OCI-LY1 (cell line): ENCODE data around the gene NEK4.

Experiments
- H2AFZ ChIP-seq: fragments of 200-600 bp; sonication (generic), shearing (Covaris generic); 2 replicates; pipeline ENCODE4 v1.6.0; 2014; ENCODE audit warnings: antibody characterized with exemption, mild to moderate bottlenecking, low read length
- H3F3A ChIP-seq: fragments of 200-600 bp; sonication (generic), shearing (Covaris generic); 2 replicates; pipeline ENCODE4 v1.6.0; 2014; ENCODE audit warnings: mild to moderate bottlenecking, antibody characterized with exemption, low read length, moderate library complexity; ENCODE audit not compliant: insufficient read depth
- H3K27ac ChIP-seq: fragments of 200-600 bp; sonication (generic); 2 replicates; pipeline ENCODE4 v1.5.1; 2014; ENCODE audit warnings: low read length, mixed run types, mild to moderate bottlenecking, low read depth; ENCODE audit not compliant: poor library complexity, severe bottlenecking
- H3K27me3 ChIP-seq: fragments of 200-600 bp; sonication (generic); 2 replicates; pipeline ENCODE4 v1.6.0; 2014; ENCODE audit warnings: antibody characterized with exemption, mild to moderate bottlenecking, low read length, moderate library complexity; ENCODE audit not compliant: insufficient read depth
- H3K36me3 ChIP-seq: fragments of 200-600 bp; sonication (generic); 2 replicates; pipeline ENCODE4 v1.6.1; 2014; ENCODE audit warnings: mild to moderate bottlenecking, antibody characterized with exemption, low read length, moderate library complexity, mixed read lengths; ENCODE audit not compliant: insufficient read depth
- H3K4me1 ChIP-seq: fragments of 200-600 bp; sonication (generic); 2 replicates; pipeline ENCODE4 v1.5.1; 2014; ENCODE audit warnings: mild to moderate bottlenecking, low read length, moderate library complexity; ENCODE audit not compliant: insufficient read depth, severe bottlenecking
- H3K4me2 ChIP-seq: fragments of 200-600 bp; sonication (generic), shearing (Covaris generic); 2 replicates; pipeline ENCODE4 v1.6.1; 2014; ENCODE audit warnings: low read length
- H3K4me3 ChIP-seq: fragments of 200-600 bp; sonication (generic); 2 replicates; pipeline ENCODE4 v1.5.1; 2014; ENCODE audit warnings: low read length, low read depth, mild to moderate bottlenecking, mixed read lengths; ENCODE audit not compliant: poor library complexity, severe bottlenecking
- H3K79me2 ChIP-seq: fragments of 200-600 bp; shearing (Covaris generic); 2 replicates; pipeline ENCODE4 v1.6.1; 2016; ENCODE audit warnings: mixed run types, low read length, mixed read lengths; ENCODE audit not compliant: insufficient read depth
- H3K9ac ChIP-seq: fragments of 200-600 bp; sonication (generic), shearing (Covaris generic); 2 replicates; pipeline ENCODE4 v1.6.1; 2014; ENCODE audit warnings: mild to moderate bottlenecking, low read length, mixed read lengths
- H3K9me2 ChIP-seq: fragments of 200-600 bp; sonication (generic), shearing (Covaris generic); 2 replicates; pipeline ENCODE4 v1.6.1; 2014; ENCODE audit warnings: low read depth, mild to moderate bottlenecking, low read length, mixed read lengths
- H3K9me3 ChIP-seq: fragments of 200-600 bp; shearing (Covaris generic); 2 replicates; pipeline ENCODE4 v1.6.1; 2014; ENCODE audit warnings: low read length, mixed read lengths
- H4K20me1 ChIP-seq: fragments of 200-600 bp; sonication (generic), shearing (Covaris generic); 2 replicates; pipeline ENCODE4 v1.6.0; 2016; ENCODE audit warnings: mild to moderate bottlenecking, low read length; ENCODE audit not compliant: insufficient read depth
- EZH2 ChIP-seq: fragments of 200-600 bp; sonication (generic), shearing (Covaris generic); IDR thresholded peaks from 2 replicates; pipeline ENCODE4 v1.8.0; 2017; ENCODE audit warnings: borderline replicate concordance, mixed run types, mild to moderate bottlenecking, antibody characterized with exemption, low read length, moderate library complexity, mixed read lengths
- TF ChIP-seq, protein P1 (sequence below): fragments of 200-600 bp; sonication (generic), shearing (Covaris generic); IDR thresholded peaks from 2 replicates; pipeline ENCODE4 v1.5.1; 2017; ENCODE audit warnings: mild to moderate bottlenecking, antibody characterized with exemption, low read length, moderate library complexity, mixed read lengths

The NEK4 gene

DNA sequence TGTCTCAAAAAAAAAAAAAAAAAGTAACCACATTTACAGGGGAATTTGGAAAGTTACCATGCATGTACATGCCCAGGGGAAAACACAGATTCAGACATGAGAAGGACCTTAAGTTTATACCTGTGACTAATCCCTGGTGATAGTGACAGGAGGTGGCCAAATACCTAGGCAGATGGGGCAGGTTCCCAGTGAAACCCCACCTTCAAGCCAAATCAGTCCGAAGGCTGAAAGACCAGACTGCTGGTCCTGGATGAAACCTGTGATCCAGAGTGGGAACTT lies 49.1 kb downstream of the NEK4 start:
- Histone ChIP-seq H3K79me2 (no peaks in the 10 kb centered on the region), H3K27ac (no peak overlapping the region), H3K4me2 (no peak overlapping the region), H3K9ac (no peak overlapping the region), H3K4me3 (no peak overlapping the region), H3F3A (no peaks in the 10 kb centered on the region), H3K9me3 (0 out of 2 replicates have a peak, but pooled peaks cover 3% of the 10 kb centered on the region), H3K4me1 (no peaks in the 10 kb centered on the region), H3K36me3 (peaks cover 21% of the 10 kb centered on the region), H2AFZ (no peak overlapping the region), H3K27me3 (no peaks in the 10 kb centered on the region), H4K20me1 (no peaks in the 10 kb centered on the region), H3K9me2 (no peaks in the 10 kb centered on the region)
- TF ChIP-seq EZH2, result no peak
- TF ChIP-seq, protein P1, sequence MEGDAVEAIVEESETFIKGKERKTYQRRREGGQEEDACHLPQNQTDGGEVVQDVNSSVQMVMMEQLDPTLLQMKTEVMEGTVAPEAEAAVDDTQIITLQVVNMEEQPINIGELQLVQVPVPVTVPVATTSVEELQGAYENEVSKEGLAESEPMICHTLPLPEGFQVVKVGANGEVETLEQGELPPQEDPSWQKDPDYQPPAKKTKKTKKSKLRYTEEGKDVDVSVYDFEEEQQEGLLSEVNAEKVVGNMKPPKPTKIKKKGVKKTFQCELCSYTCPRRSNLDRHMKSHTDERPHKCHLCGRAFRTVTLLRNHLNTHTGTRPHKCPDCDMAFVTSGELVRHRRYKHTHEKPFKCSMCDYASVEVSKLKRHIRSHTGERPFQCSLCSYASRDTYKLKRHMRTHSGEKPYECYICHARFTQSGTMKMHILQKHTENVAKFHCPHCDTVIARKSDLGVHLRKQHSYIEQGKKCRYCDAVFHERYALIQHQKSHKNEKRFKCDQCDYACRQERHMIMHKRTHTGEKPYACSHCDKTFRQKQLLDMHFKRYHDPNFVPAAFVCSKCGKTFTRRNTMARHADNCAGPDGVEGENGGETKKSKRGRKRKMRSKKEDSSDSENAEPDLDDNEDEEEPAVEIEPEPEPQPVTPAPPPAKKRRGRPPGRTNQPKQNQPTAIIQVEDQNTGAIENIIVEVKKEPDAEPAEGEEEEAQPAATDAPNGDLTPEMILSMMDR, result no peak

DNA sequence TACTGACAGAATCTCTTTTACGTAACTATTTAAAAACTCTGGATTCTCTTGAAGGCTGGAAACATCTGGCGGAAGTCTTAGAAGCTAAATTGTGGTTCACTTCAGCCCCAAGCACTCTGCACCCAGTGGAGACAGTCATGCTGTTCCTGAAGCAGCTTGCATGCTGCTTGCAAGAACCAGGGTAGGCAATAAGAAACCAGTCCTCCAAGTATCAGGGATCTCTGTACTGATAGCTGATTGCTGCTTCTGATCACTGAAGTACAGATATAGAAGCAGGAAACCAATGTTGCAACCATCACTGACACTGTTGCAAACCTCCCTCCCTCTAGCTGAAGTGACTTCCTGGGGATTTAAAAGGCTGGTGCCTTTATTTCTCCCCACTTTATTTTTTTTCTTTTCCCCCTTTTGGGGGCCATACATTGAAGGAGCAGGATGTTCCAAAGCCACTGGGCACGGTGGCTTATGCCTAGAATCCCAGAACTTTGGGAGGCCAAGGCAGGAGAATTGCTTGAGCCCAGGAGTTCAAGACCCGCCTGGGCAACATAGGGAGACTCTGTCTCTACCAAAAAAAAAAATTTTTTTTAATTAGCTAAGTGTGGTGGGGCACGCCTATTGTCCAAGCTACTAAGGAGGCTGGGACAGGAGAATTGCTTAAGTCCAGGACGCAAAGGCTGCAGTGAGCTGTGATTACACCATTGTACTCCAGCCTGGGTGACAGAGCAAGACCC lies 49.6 kb downstream of the NEK4 start:
- H3K79me2 ChIP-seq, result no peaks in the 10 kb centered on the region
- H3K27ac ChIP-seq, result no peak overlapping the region
- H3K27me3 ChIP-seq, result no peaks in the 10 kb centered on the region
- H3K9me2 ChIP-seq, result no peaks in the 10 kb centered on the region
- no peak overlapping the region for H3K9ac ChIP-seq
- no peaks in the 10 kb centered on the region for H4K20me1 ChIP-seq
- no peak overlapping the region for H3K4me3 ChIP-seq
- H3K4me2 ChIP-seq, result no peak overlapping the region
- 0 out of 2 replicates have a peak, but pooled peaks cover 3% of the 10 kb centered on the region for H3K9me3 ChIP-seq
- H2AFZ ChIP-seq, result no peak overlapping the region
- H3K36me3 ChIP-seq, result peaks cover 21% of the 10 kb centered on the region
- TF ChIP-seq EZH2, result no peak
- TF ChIP-seq, protein P1, result no peak
- H3F3A ChIP-seq, result no peaks in the 10 kb centered on the region
- no peaks in the 10 kb centered on the region for H3K4me1 ChIP-seq

DNA sequence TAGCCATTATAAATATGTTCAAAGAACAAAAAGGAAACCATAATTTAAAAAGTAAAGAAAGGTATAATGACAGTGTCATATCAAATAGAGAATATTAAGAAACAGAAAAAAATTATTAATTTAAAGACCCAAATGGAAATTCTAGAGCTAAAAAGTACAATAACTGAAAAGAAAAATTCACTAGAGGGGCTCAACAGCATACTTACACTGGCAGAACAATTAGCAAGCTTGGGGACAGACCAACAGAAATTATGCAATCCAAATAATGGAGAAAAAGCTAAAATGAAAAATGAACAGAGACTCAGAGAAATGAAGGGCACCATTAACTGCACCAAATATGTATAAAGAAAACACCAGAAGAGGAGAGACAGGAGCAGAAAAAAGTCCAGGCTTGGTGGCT lies 51.1 kb downstream of the NEK4 start:
- Histone ChIP-seq H3K36me3 (peaks cover 21% of the 10 kb centered on the region), H3K79me2 (no peaks in the 10 kb centered on the region), H3K9me3 (0 out of 2 replicates have a peak, but pooled peaks cover 3% of the 10 kb centered on the region), H3K4me2 (no peak overlapping the region), H3K9me2 (no peaks in the 10 kb centered on the region), H3K27me3 (no peaks in the 10 kb centered on the region), H3F3A (no peaks in the 10 kb centered on the region), H3K4me1 (no peaks in the 10 kb centered on the region), H2AFZ (no peak overlapping the region), H3K4me3 (no peak overlapping the region), H3K27ac (no peak overlapping the region), H3K9ac (no peak overlapping the region), H4K20me1 (no peaks in the 10 kb centered on the region)
- TF ChIP-seq EZH2, result no peak
- TF ChIP-seq, protein P1, result no peak
